ENCODE results near the gene AGBL4.

AGBL4 gene

DNA sequence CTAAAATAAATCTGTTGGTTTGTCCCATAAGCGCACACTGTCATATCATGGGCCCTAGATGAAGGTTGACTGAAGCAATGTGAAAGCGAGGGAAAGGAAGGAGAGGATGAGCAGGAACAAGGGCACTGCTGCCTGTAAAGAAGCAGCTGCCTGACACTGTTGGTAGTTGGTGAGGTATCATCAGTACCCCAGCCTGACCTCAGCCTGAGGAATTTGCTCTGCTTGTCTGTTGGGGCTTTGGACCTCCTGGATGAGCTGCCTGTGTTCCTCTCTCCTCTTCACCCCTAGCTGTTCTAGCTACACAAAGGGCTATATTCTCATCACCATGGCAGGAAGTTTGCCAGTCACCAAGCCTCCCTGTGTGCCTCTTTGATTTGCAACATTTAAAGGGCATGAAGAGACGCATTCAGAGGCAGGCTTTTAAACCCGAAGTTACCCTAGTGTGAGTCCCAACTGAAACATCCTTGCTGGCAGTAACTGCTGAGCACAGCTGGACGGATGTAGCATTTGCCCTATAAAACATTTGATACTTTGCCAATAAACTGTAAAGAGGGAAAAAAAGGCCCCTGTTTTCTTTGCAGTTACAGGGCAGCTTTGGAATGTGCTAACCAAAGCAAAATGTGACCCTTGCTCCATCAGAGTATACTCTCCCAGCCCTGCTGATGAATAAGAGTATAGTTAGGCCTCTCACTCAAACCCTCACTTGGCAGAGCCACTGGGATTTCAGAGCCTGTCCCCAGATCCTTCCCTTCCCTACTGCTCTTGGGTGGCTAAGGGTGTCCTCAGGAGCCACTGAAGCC lies 1529.6 kb downstream of the AGBL4 start:
- peaks cover 16% of the 10 kb centered on the region for H3K4me1 ChIP-seq (ENCODE audit: control insufficient read depth, insufficient read depth, low read depth, low read length)
- H4K8ac ChIP-seq (ENCODE audit: low read length), result peak overlapping the region; percentile 93
- H4K91ac ChIP-seq (ENCODE audit: low read length), result peak overlapping the region; percentile 88
- H3K14ac ChIP-seq (ENCODE audit: low read length in 2 of 2), result peak overlapping the region in 1 of 2 experiments; percentile 80
- H3K4me2 ChIP-seq (ENCODE audit: low read length, poor library complexity, severe bottlenecking), result peak overlapping the region; percentile 42
- peak overlapping the region; percentile 47 for H2AFZ ChIP-seq (ENCODE audit: low read depth, low read length)
- peak overlapping the region; percentile 24 for H2AK5ac ChIP-seq (ENCODE audit: low read length, severe bottlenecking)
- peak overlapping the region; percentile 40 to 96 for H2BK12ac ChIP-seq (ENCODE audit: low read length in 2 of 2)
- H2BK120ac ChIP-seq (ENCODE audit: low read depth, low read length), result peak overlapping the region; percentile 27
- peak; percentile 88 for DNase-seq
- peak overlapping the region; percentile 59 to 93 for H3K18ac ChIP-seq (ENCODE audit: low read depth in 1 of 2, low read length in 2 of 2)
- no peaks in the 10 kb centered on the region for H3K36me3 ChIP-seq (ENCODE audit: control insufficient read depth in 1 of 2, insufficient read depth in 2 of 2, low read depth in 1 of 2, low read length in 2 of 2)
- H3K9ac ChIP-seq (ENCODE audit: low read length), result peak overlapping the region; percentile 69
- peak overlapping the region; percentile 98 for H3K27ac ChIP-seq (ENCODE audit: low read length, poor library complexity, severe bottlenecking)
- H2BK5ac ChIP-seq (ENCODE audit: low read depth, low read length, poor library complexity, severe bottlenecking), result peak overlapping the region; percentile 89
- no peaks in the 10 kb centered on the region for H3K27me3 ChIP-seq (ENCODE audit: control insufficient read depth in 1 of 2, insufficient read depth in 1 of 2, low read length in 2 of 2)
- peak overlapping the region; percentile 60 for H2BK15ac ChIP-seq (ENCODE audit: low read depth, poor library complexity, severe bottlenecking)
- H3K9me3 ChIP-seq (ENCODE audit: control insufficient read depth, low read length), result no peaks in the 10 kb centered on the region
- peak overlapping the region in 1 of 2 experiments; percentile 43 for H3K4me3 ChIP-seq (ENCODE audit: insufficient read depth in 1 of 2, low read depth in 1 of 2, low read length in 2 of 2)
- 52% methylated on average over 5 of the region's 5 CpGs for WGBS
- no peaks in the 10 kb centered on the region for H3K79me1 ChIP-seq (replicated peaks; ENCODE audit: low read length, poor library complexity, severe bottlenecking)
- H3K23ac ChIP-seq (ENCODE audit: low read length in 2 of 2), result peak overlapping the region in 1 of 2 experiments; percentile 81
- H3K4ac ChIP-seq (ENCODE audit: low read depth in 1 of 2, low read length in 2 of 2), result peak overlapping the region; percentile 35 to 71

DNA sequence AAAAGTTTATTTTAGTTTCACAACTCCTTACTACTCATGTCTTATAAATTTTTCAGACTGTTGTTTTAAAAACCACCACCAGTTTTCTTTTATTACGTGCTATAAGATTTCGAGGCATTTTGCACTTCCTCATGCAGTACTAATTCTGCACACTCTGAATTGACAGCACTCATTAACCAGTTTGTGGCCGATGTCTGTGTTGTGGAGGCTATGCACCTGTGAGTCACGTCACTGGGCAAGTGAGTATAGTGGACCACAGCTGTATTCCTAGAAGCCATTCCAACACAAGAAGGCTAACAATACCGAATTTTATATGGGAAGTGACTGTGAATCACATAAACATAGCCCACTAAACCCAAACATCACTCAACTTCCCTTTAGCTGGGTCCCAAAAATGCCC lies 1530.7 kb downstream of the AGBL4 start:
- Histone ChIP-seq H3K4me3 (ENCODE audit: insufficient read depth in 1 of 2, low read depth in 1 of 2, low read length in 2 of 2) (no peak overlapping the region), H3K27me3 (ENCODE audit: control insufficient read depth in 1 of 2, insufficient read depth in 1 of 2, low read length in 2 of 2) (no peaks in the 10 kb centered on the region), H3K36me3 (ENCODE audit: control insufficient read depth in 1 of 2, insufficient read depth in 2 of 2, low read depth in 1 of 2, low read length in 2 of 2) (no peaks in the 10 kb centered on the region), H4K91ac (ENCODE audit: low read length) (no peak overlapping the region), H3K79me1 (replicated peaks; ENCODE audit: low read length, poor library complexity, severe bottlenecking) (no peaks in the 10 kb centered on the region), H3K18ac (ENCODE audit: low read depth in 1 of 2, low read length in 2 of 2) (no peak overlapping the region), H3K27ac (ENCODE audit: low read length, poor library complexity, severe bottlenecking) (peak overlapping the region; percentile 93), H2BK15ac (ENCODE audit: low read depth, poor library complexity, severe bottlenecking) (no peak overlapping the region), H2BK5ac (ENCODE audit: low read depth, low read length, poor library complexity, severe bottlenecking) (no peak overlapping the region), H2BK12ac (ENCODE audit: low read length in 2 of 2) (no peak overlapping the region), H3K4ac (ENCODE audit: low read depth in 1 of 2, low read length in 2 of 2) (peak overlapping the region in 1 of 2 experiments; percentile 53), H3K14ac (ENCODE audit: low read length in 2 of 2) (no peak overlapping the region), H3K23ac (ENCODE audit: low read length in 2 of 2) (no peak overlapping the region), H3K4me2 (ENCODE audit: low read length, poor library complexity, severe bottlenecking) (no peak overlapping the region), H3K9ac (ENCODE audit: low read length) (no peak overlapping the region), H3K4me1 (ENCODE audit: control insufficient read depth, insufficient read depth, low read depth, low read length) (peaks cover 14% of the 10 kb centered on the region), H2BK120ac (ENCODE audit: low read depth, low read length) (no peak overlapping the region), H2AFZ (ENCODE audit: low read depth, low read length) (no peak overlapping the region), H4K8ac (ENCODE audit: low read length) (no peak overlapping the region), H2AK5ac (ENCODE audit: low read length, severe bottlenecking) (peak overlapping the region; percentile 64), H3K9me3 (ENCODE audit: control insufficient read depth, low read length) (no peaks in the 10 kb centered on the region)
- DNase-seq, result no peak
- 90% methylated on average over 4 of the region's 5 CpGs for WGBS

DNA sequence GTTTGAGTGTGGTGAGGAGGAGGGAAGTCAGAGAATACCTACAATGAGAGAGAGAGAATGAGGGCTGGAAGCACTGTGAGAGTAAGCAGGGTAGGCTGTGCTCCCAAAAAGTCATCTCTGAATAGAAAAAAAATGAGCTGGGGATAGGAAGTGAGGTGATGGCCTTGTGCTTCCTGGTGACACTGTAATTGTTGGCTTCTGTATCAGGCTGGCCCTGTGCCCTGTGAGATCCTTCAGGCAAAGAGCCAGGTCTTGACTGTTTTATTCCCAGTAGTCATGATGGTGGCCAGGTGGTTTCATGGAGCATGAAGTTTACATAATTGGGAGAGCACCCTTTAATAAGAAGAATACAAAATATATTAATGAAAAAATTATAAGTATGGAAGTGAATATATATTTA lies 1531.4 kb downstream of the AGBL4 start:
- Histone ChIP-seq H3K4me3 (ENCODE audit: insufficient read depth in 1 of 2, low read depth in 1 of 2, low read length in 2 of 2) (no peak overlapping the region), H4K91ac (ENCODE audit: low read length) (no peak overlapping the region)

DNA sequence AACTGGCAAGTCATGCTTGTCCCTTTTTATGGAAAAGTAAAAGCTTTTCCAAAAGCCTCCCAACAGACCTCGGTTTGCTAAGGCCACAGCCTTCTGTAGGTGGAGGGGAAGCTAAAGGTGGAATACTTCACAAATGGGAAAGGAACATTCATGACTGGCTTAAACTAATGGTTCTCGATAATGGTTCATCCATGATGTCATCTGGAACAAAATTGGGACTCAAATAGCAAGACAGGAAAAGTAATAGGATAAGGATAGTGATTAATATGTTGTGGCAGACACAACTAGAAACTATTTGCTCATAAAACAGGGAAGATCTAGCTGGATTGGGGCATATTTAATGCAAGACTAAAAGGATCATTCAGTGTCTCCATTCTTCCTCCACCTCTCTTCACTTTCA lies 1535.0 kb downstream of the AGBL4 start:
- Histone ChIP-seq H3K27ac (ENCODE audit: low read length, poor library complexity, severe bottlenecking) (no peak overlapping the region), H4K91ac (ENCODE audit: low read length) (no peak overlapping the region), H3K14ac (ENCODE audit: low read length in 2 of 2) (no peak overlapping the region), H2BK120ac (ENCODE audit: low read depth, low read length) (no peak overlapping the region), H3K27me3 (ENCODE audit: control insufficient read depth in 1 of 2, insufficient read depth in 1 of 2, low read length in 2 of 2) (no peaks in the 10 kb centered on the region), H2AFZ (ENCODE audit: low read depth, low read length) (no peak overlapping the region), H3K79me1 (replicated peaks; ENCODE audit: low read length, poor library complexity, severe bottlenecking) (no peaks in the 10 kb centered on the region), H3K36me3 (ENCODE audit: control insufficient read depth in 1 of 2, insufficient read depth in 2 of 2, low read depth in 1 of 2, low read length in 2 of 2) (no peaks in the 10 kb centered on the region), H2BK12ac (ENCODE audit: low read length in 2 of 2) (no peak overlapping the region), H3K9ac (ENCODE audit: low read length) (no peak overlapping the region), H3K18ac (ENCODE audit: low read depth in 1 of 2, low read length in 2 of 2) (no peak overlapping the region), H2BK15ac (ENCODE audit: low read depth, poor library complexity, severe bottlenecking) (no peak overlapping the region), H3K4me3 (ENCODE audit: insufficient read depth in 1 of 2, low read depth in 1 of 2, low read length in 2 of 2) (no peak overlapping the region), H2AK5ac (ENCODE audit: low read length, severe bottlenecking) (no peak overlapping the region), H3K4ac (ENCODE audit: low read depth in 1 of 2, low read length in 2 of 2) (no peak overlapping the region), H3K9me3 (ENCODE audit: control insufficient read depth, low read length) (no peaks in the 10 kb centered on the region), H3K23ac (ENCODE audit: low read length in 2 of 2) (no peak overlapping the region), H3K4me2 (ENCODE audit: low read length, poor library complexity, severe bottlenecking) (no peak overlapping the region), H4K8ac (ENCODE audit: low read length) (no peak overlapping the region), H2BK5ac (ENCODE audit: low read depth, low read length, poor library complexity, severe bottlenecking) (no peak overlapping the region), H3K4me1 (ENCODE audit: control insufficient read depth, insufficient read depth, low read depth, low read length) (peaks cover 3% of the 10 kb centered on the region)
- WGBS, result 76% methylated on average over 2 of the region's 2 CpGs
- DNase-seq, result peak; percentile 2

More for the DNA sequence above, 1531.4 kb downstream of the AGBL4 start:
- H3K4me2 ChIP-seq (ENCODE audit: low read length, poor library complexity, severe bottlenecking), result no peak overlapping the region
- no peak overlapping the region for H2BK120ac ChIP-seq (ENCODE audit: low read depth, low read length)
- no peaks in the 10 kb centered on the region for H3K27me3 ChIP-seq (ENCODE audit: control insufficient read depth in 1 of 2, insufficient read depth in 1 of 2, low read length in 2 of 2)
- no peaks in the 10 kb centered on the region for H3K36me3 ChIP-seq (ENCODE audit: control insufficient read depth in 1 of 2, insufficient read depth in 2 of 2, low read depth in 1 of 2, low read length in 2 of 2)
- no peak overlapping the region for H3K18ac ChIP-seq (ENCODE audit: low read depth in 1 of 2, low read length in 2 of 2)
- no peaks in the 10 kb centered on the region for H3K9me3 ChIP-seq (ENCODE audit: control insufficient read depth, low read length)
- no peak overlapping the region for H3K4ac ChIP-seq (ENCODE audit: low read depth in 1 of 2, low read length in 2 of 2)
- H3K79me1 ChIP-seq (replicated peaks; ENCODE audit: low read length, poor library complexity, severe bottlenecking), result no peaks in the 10 kb centered on the region
- no peak overlapping the region for H2AK5ac ChIP-seq (ENCODE audit: low read length, severe bottlenecking)
- peak overlapping the region; percentile 21 for H2BK5ac ChIP-seq (ENCODE audit: low read depth, low read length, poor library complexity, severe bottlenecking)
- no peak overlapping the region for H3K9ac ChIP-seq (ENCODE audit: low read length)
- H4K8ac ChIP-seq (ENCODE audit: low read length), result no peak overlapping the region
- no peak overlapping the region for H3K14ac ChIP-seq (ENCODE audit: low read length in 2 of 2)
- H3K4me1 ChIP-seq (ENCODE audit: control insufficient read depth, insufficient read depth, low read depth, low read length), result peaks cover 14% of the 10 kb centered on the region
- no peak overlapping the region for H2BK15ac ChIP-seq (ENCODE audit: low read depth, poor library complexity, severe bottlenecking)
- no peak for DNase-seq
- H2BK12ac ChIP-seq (ENCODE audit: low read length in 2 of 2), result no peak overlapping the region
- no peak overlapping the region for H3K23ac ChIP-seq (ENCODE audit: low read length in 2 of 2)
- H3K27ac ChIP-seq (ENCODE audit: low read length, poor library complexity, severe bottlenecking), result no peak overlapping the region
- no peak overlapping the region for H2AFZ ChIP-seq (ENCODE audit: low read depth, low read length)

Data from mesenchymal stem cell (in vitro differentiated cells and primary cell).